Effector CD4-positive, alpha-beta T cell (primary cell): ENCODE results near the gene DNAJC19.

Experiments
- DNase-seq: peaks from one replicate; pipeline ENCODE4 v3.0.0-alpha.2; 2020

Gene DNAJC19

DNA sequence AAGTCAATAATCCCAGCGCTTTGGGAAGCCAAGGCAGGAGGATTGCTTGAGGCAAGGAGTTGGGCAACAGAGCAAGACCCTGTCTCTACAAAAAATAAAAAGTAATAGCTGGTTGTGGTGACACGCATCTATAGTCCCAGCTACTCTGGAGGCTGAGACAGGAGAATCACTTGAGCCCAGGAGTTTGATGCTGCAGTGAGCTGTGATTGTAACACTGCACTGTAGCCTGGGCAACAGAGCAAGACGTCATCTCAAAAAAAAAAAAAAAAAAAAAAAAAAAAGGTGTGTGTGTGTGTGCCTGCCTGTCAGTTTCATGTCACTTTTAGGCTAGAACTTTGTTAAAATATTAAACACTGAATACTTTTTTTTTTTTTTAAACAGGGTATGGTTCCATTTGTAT is 28.4 kb downstream of the DNAJC19 start:
- DNase-seq: no peak

DNA sequence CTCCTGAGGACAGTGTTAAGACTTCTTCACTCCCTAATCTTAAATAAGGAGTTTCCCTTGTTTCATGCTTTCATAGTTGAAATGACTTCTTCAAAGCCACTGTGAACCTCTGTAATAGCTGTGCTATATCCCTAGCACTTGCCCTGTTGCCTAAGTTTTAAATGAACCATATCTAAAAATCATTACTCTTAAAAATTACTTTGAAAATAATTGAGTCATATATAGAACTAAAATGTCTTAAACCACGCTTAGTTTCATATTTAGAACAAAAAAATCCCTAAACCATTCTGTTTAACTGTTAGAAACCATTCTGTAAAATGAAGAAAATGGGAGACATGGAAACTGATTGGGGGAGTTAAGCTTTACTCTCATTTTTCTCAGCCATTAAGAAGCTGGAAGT is 29.8 kb downstream of the DNAJC19 start:
- no peak for DNase-seq

GRCh38 chr3:180947761-180948390 is 41.7 kb downstream of the DNAJC19 start:
- DNase-seq: no peak

GRCh38 chr3:180940826-180941225 is 48.7 kb downstream of the DNAJC19 start:
- no peak for DNase-seq

DNA sequence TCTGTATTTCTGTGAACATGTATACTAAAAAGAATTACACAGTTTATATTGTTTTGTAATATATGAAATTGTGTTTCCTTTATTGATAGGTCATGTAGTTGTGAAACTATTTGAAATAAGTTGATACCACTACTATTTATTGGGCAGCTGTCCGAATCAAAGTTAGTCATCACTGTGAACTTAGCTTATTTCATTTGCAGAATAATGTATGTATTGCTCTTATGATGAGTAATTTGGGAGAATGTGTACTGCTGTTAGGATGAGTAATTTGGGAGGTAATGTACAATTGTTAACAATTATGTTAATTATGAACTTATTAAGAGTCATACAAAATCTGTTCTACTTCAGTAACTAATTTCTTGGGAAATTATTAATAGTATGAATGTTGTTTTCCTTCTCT is 54.9 kb downstream of the DNAJC19 start:
- no peak for DNase-seq
